GM18517 (cell line): ENCODE data around the gene USP30.

ENCODE experiments used
- ATAC-seq: cut with Tn5 transposase; IDR thresholded peaks from one replicate; pipeline ENCODE4 v1.9.1; 2021; ENCODE audit warnings: mild to moderate bottlenecking, moderate library complexity; ENCODE audit not compliant: unreplicated experiment

Gene USP30

DNA sequence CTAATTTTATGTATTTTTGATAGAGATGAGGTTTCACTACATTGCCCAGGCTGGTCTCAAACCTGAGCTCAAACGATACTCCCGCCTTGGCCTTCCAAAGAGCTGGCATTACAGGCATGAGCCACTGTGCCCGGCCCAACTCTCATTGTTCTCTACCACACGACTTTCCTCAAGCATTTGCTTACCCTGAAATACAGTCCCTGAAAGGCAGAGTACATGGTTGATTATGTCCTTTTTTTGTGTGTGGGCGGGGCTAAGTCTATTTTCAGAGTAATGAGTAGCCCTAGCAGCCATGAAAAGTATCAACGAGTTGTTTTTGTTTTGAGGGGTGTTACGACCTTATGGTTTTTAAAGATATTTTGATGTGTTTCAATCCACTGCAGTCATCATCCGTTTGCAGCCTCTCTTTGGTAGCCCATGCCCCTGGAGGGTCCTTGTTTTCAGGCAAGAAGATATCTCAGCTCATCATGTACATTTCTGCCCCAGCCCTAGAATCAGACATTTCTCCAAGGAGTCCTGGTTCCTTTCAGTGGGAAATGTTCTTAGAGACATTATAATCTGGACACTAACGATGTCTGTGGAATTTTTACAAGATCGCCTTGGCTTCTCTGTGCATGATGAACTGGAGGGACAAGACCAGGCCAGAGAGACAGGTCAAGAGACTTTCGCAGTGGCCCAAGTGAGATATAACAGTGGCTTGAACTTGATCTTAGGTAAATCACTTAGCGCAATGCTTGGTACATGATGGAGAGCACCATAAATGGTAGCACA, 72.7 kb downstream of the USP30 start:
- ATAC-seq: no peak

DNA sequence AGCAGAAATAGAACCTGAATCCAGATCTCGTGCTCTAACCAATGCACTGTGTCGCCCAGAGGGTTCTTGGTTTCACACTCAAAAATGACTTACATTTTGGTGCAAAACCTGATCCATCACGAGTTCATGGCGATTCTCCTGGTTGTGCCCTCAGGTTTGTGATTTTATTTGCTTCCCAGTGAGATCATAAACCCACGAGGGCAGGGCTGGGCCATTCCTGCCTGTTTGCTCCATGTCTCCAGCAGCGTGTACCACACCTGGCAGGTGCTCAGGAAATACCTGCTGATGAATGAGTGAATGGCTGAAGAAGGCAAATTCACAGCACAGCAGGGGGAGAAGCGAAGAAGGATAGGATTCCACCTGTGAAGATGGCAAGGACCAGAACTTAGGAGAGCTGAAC, 73.4 kb downstream of the USP30 start:
- ATAC-seq: no peak

DNA sequence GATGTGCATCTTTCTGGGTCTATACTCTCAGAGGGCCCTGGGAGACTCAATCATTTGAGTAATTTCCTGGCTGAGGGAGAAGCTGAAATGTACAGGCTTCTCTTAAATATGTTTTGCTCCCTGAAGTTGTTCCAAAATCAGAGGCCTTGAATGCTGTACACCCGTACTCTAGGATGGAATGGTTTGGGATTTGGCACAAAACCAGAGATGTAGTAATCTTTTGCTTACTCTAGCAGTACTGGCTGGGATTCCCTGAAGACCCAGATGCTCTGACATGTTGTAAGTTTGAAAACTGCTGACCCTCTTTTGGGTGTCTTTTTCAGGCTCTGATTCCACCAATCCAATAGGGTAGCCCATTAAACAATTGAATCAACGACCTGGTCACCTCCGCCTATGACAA, 74.4 kb downstream of the USP30 start:
- no peak for ATAC-seq

- no peak for ATAC-seq
These were observed 75.3 kb downstream of the USP30 start for GRCh38 chr12:109127533-109128242.

GRCh38 chr12:109130297-109131153, 78.1 kb downstream of the USP30 start:
- ATAC-seq: no peak

DNA sequence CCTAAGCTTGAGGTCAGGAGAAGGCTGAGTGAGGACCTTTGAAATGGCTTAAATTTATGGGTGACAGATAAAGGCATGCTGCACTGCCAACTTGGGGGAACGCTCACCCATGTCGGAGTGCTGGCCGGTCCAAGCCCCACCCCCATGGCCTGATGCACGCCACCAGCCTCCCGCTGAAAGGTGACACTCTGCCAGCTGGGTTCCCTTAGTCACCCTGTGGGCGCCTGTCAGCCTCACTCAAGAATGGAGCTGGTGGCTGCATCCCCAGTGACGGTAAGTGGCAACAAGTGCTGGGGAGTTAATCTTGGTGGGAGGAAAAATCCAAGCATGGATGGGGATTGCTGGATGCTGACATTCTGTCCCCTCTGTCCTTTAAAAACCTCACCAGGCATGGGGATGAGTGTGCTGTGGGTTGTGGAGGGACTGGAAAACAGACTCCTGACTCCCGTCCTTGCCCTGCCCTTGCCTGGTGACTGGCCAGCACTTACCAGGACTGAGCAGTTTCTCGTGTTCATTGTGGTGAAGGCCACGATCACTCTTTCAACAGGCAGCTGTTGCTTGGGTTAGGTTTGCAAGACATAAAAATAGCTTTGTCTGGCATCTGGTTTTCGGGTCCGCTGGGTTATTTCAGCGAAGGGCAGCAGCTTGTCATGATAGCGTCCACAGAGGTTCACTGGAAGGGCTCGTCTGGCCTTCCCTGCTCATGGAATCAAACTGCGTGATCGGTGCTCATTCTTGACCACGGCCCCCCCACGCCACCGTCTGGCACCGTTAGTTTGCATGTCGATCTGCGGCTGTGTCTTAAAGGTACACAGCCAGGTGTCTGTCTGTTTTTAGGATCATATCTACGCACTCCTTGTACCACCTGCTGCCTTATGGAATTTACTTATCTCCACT, 79.0 kb downstream of the USP30 start:
- no peak for ATAC-seq

- ATAC-seq: no peak
These were observed 82.0 kb downstream of the USP30 start for GRCh38 chr12:109134186-109134917.

DNA sequence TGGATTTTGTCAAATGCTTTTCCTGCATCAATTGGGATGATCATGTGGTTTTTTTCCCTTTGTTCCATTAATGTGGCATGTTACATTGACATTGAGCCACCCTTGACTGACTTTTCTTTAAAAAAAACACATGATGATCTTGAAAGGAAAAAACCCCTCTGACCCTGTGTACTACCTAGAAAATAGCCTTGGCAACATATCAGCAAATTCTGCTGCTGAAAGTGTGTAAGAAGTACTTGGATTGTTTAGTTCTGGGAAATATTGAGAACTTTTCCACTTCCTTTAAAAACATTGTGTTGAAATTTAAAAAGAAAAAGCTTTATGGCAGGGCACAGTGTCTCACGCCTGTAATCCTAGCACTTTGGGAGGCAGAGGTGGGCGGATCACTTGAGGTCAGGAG, 84.7 kb downstream of the USP30 start:
- ATAC-seq: no peak
